Activated CD8-positive, alpha-beta memory T cell treated with anti-CD3 and anti-CD28 coated beads, Interleukin-2, amount 50 U/mL, for 24 hours (primary cell): Measurements from ENCODE around the gene CNTNAP4.

Source experiments
- DNase-seq: peaks from one replicate; pipeline ENCODE4 v3.0.0-alpha.2; 2020; ENCODE audit errors: extremely low read depth

Gene CNTNAP4

GRCh38 chr16:76309639-76310335 is 32.6 kb downstream of the CNTNAP4 start:
- DNase-seq, result no peak

- DNase-seq, result no peak
Observed at GRCh38 chr16:76311260-76311659, 34.1 kb downstream of the CNTNAP4 start.

- no peak for DNase-seq
Observed at GRCh38 chr16:76318565-76318964, 41.4 kb downstream of the CNTNAP4 start.

GRCh38 chr16:76329106-76329505 is 51.9 kb downstream of the CNTNAP4 start:
- DNase-seq, result no peak

GRCh38 chr16:76335180-76335974 is 58.2 kb downstream of the CNTNAP4 start:
- DNase-seq, result no peak

- DNase-seq, result no peak
Observed at GRCh38 chr16:76336112-76336511, 58.9 kb downstream of the CNTNAP4 start.

GRCh38 chr16:76338472-76338871 is 61.3 kb downstream of the CNTNAP4 start:
- no peak for DNase-seq

GRCh38 chr16:76343769-76344168 is 66.6 kb downstream of the CNTNAP4 start:
- DNase-seq, result no peak

- DNase-seq, result no peak
Observed at GRCh38 chr16:76345163-76345661, 68.0 kb downstream of the CNTNAP4 start.

- DNase-seq, result no peak
Observed at GRCh38 chr16:76346210-76346609, 69.0 kb downstream of the CNTNAP4 start.

- DNase-seq, result no peak
Observed at GRCh38 chr16:76351441-76351840, 74.2 kb downstream of the CNTNAP4 start.

- DNase-seq, result no peak
Observed at GRCh38 chr16:76360404-76360803, 83.2 kb downstream of the CNTNAP4 start.

- DNase-seq, result no peak
Observed at GRCh38 chr16:76370344-76370743, 93.1 kb downstream of the CNTNAP4 start.

- DNase-seq, result no peak
Observed at GRCh38 chr16:76371441-76371840, 94.2 kb downstream of the CNTNAP4 start.

GRCh38 chr16:76373998-76374397 is 96.8 kb downstream of the CNTNAP4 start:
- DNase-seq, result no peak

- no peak for DNase-seq
Observed at GRCh38 chr16:76376988-76377387, 99.8 kb downstream of the CNTNAP4 start.

GRCh38 chr16:76378020-76378419 is 100.8 kb downstream of the CNTNAP4 start:
- no peak for DNase-seq

GRCh38 chr16:76381096-76381495 is 103.9 kb downstream of the CNTNAP4 start:
- DNase-seq, result no peak

GRCh38 chr16:76385601-76386230 is 108.5 kb downstream of the CNTNAP4 start:
- DNase-seq, result no peak

- DNase-seq, result no peak
Observed at GRCh38 chr16:76386784-76387183, 109.6 kb downstream of the CNTNAP4 start.

GRCh38 chr16:76387994-76388393 is 110.8 kb downstream of the CNTNAP4 start:
- DNase-seq, result no peak

GRCh38 chr16:76389126-76389525 is 111.9 kb downstream of the CNTNAP4 start:
- no peak for DNase-seq

- no peak for DNase-seq
Observed at GRCh38 chr16:76390476-76390875, 113.3 kb downstream of the CNTNAP4 start.
